Cardiac septum (tissue), 1 donor: ENCODE measurements around the gene CHD8. TPM values are rescaled to one million over a fixed set of nuclear protein-coding genes. Genes with fewer than 3 reads are reported as not detected.

Experiments
- DNase-seq: peaks from one replicate; pipeline ENCODE4 v3.0.0-alpha.2; 2020; ENCODE audit warnings: low spot score
- intact Hi-C: fragments of 100-400 bp; cut with DNase I; formaldehyde crosslinking; loops from one replicate; pipeline ENCODE4 v1.14.0; 2022
- total RNA-seq: library from RNA; stranded (reverse); fragmentation: NEBNext Ultra II Directional; extraction: Animal tissue kit (Norgen Biotek cat#: 25700); gene quantifications from one replicate; pipeline ENCODE4 v1.2.1, GENCODE V29; 2021
- donor health status: DM: no; HTN: no; CAD: no.

Gene CHD8
- total RNA-seq, 1 donor from 2014 or later, result 38.3 TPM

DNA sequence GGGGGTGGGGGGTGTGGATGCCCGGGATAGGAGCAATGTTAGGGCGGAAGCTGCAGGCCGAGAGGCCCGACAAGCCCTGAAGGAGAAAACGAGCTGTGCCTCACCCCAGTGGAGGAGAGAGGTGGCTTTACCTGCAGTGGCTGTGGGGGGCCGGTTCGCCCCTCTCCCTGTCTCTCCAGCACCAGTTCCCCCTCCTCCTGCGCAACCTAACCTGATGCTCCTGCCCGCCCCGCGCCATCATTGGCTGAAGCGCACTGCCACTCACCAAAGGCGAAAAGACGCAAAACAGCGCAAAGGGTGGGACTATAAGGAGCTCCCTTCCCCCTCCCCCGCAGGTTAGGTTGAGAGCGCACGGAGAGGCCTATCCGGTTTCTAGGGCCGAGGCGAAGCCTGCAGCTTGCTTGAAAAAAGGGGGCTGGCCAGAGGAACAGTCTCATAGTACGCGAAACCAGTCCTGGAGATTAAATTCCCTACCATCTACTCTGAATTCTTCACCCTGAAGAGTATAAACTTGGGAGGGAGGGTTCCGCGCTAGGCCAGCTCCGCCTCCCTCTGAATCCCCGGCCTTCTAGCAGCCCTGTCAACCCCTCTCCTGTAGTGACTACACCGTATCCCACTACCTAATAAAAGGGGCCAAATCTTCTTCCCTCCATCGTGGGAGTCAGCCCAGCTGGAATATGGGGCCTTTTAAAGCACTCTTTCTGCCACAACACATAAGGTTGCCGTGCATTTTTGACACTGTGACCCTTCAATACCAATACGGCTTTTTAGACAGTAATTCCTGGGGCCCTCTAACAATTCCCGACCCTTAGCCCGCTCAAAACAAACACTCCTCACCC, 18.6 kb downstream of the CHD8 start:
- intact Hi-C loops, result loop anchor here (1.0 kb wide), 1 partner anchor 19 kb away; the partner anchor contains the start of gene CHD8
- DNase-seq, result peak; percentile 100

DNA sequence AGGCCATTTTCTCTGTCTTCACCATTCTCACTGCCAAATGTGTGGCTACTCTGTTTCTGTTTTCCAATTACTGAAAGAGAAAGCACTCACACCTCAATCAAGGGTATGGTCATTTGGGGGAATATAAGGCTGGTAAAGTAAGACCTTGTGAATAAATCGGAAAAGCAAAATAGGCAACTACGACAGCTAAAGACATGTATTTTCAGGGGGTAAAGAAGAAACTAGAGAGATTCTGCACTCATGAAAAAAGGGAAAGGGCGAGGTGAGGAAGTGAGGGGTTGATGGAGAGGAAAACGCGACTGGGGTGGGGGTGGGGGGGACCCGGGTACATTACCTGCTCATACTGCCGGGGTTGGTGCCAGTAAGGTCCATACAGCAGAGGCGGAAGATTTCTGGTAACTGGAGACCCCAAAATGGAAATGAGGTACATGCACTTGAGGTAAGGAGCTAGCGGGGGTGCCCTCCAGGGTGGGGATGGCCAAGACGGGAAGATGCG, 19.3 kb downstream of the CHD8 start:
- intact Hi-C loops, result loop anchor here (1.0 kb wide), 1 partner anchor 20 kb away; the partner anchor contains the start of gene CHD8
- no peak for DNase-seq

DNA sequence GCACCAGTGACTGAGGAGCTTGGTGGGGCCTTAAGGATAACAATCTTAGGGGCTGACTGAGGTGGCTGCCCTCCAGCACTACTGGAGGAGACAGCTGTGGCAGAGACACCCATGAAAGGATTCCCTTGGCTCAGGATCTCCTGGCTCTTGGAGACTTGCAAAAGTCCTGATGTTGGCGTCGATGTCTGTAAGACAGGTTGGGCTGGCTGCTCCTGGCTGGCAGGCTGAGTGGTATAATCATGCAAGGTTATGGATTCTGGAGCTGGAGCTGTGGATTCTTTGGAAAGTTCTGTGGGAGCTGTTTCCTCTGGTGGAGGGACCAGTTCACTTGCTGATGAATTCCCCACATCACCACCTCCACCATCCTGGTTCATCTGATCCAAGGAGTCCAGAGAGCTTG, 24.8 kb downstream of the CHD8 start:
- DNase-seq, result no peak
- intact Hi-C loops, result no loop called here

DNA sequence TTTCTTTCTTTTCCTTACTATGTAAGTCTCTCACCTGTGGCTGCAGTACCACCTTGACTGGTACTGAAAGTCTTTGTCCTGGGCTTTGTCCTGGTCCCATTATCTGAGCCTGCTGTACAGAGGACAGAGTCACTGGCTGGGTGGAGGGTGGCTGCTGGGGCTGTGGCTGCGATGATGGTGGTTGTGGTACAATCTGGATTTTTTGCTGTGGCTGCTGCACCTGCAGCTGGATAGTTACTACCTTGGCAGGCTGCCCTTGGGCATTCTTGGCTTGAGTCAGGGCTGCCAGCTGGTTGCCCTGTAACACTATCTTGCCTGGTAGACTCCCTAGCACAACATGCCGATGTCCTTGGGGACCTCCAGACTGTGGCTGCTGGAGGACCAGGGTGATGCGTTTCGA, 27.0 kb downstream of the CHD8 start:
- intact Hi-C loops, result no loop called here
- DNase-seq, result no peak

DNA sequence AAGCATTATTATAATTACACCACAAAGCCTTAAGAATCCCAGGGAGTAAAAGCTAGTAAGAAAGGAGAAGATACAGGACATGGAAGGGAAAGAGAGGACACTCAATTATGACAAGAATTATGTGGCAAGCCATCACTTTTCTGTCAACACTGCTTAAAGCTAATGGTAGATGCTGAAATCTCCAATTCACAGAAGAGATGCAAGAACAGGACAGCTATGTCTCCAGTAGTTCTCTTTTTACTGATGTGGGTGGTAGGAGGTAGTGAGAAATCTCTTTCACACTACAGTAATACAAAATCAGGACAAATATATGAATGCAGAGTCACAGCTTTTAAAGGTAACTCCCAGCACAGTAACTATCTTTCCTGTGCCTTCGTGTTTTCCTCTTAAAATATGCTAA, 29.2 kb downstream of the CHD8 start:
- intact Hi-C loops, result no loop called here
- DNase-seq, result no peak

DNA sequence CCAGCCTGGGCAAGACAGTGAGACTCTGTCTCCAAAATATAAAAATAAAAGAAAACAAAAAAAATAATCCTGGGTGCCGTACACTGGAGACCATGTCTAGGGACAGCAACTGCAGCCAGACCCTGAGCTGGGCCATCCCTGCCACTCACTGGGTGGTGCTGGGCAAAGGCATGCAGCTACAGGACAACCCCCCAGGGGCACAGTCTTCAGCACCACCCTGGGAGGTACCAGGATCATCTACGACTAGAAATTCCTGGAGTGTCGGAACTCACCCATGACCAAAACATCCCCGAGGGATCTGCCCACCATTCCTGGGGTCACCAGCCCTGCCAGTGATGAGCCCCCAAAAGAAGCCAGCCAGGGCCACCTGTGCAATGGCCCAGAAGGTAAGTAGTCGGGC, 36.4 kb downstream of the CHD8 start:
- intact Hi-C loops, result no loop called here
- no peak for DNase-seq

DNA sequence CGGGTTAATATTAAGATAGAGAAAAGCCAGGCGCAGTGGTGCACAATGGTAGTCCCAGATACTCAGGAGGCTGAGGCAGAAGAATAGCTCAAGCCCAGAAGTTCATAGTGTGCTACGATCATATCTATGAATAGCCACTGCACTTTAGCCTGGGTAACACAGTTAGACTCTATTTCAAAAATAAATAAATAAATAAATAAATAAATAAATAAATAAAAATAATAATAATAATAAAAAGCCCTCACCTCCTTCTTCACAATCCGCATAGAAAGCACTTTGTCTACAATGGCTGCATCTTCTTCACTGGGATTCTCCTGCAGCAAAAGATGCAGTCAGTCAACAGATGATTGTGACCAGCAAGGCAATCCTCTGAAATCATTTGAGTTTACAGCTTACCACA, 40.6 kb downstream of the CHD8 start:
- no peak for DNase-seq
- intact Hi-C loops, result no loop called here

DNA sequence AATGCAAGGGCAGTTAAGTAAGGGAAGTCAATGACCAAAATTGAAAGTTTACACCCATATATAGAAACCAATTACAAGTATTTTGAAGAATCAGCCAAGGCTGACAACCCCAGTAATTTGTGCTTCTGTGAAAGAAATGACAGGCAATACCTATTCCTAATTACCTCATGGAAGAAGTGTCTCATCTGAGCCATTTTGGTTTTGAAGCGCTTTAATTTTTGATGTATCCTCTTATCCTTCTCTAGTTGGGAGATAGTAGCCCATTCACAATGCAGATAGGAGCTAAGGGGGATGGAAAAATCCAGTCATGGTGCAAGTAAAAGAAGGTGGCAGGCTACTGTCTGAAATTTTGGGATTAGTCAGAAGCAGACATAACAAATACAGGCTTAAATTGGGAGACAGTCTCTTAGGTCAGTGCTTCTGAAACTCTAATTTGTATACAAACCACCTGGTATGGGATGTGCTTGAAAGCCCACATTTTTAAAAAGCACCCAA, 41.7 kb downstream of the CHD8 start:
- intact Hi-C loops, result no loop called here
- DNase-seq, result no peak

DNA sequence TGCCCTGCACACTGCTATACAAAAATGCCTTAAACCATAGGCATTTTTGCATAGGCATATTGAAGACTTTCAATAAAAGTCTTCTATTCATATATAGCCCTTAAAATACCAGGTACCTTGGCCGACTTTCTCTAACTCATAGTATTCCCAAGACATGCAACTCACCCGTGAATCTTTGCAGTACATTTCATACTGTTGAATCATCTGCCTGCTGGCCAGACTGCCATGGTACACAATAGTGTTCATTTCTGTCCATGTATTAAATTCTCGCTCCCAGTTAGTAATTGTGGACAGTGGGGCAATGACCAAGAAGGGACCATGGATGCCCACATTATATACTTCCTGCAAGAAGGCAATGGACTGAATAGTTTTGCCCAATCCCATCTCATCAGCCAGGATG, 47.8 kb downstream of the CHD8 start:
- intact Hi-C loops, result no loop called here
- no peak for DNase-seq

DNA sequence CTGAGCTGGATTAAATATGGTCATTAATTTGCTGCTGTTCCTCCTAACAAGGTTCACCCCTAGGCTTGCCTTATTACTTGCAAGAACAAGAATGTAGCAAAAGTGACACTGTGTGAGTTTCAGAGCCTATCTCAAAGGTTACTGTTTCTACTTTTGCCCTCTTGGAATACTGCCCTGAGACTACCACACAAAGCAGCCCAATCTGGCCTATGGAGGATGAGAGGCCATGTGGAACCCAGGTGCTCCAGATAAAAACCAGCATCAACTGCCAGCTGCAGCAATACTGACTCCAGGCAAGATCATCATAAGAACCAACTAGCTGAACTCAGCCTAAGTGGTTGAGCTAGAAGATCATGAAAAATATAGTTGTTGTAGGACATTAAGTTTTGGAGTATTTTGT, 49.7 kb downstream of the CHD8 start:
- no peak for DNase-seq
- intact Hi-C loops, result no loop called here

DNA sequence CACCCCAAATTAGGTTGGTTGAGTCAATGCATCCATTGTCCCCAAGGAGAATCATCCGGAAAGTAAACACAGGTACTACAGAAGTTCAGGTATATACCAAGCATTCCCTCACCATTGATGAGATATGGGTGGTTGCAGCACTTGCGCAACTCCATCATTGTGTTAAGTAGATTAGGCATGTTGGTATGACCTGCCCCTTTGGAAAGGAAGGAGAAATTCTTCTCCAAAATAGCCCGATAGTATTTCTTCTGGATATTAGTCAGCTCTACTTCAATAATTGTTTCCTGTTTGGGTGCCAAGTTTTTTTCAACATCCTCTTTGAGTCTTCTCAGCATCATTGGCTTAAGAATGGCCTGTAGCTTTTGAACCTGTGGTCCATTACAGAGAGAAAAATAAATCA, 50.8 kb downstream of the CHD8 start:
- intact Hi-C loops, result no loop called here
- no peak for DNase-seq

DNA sequence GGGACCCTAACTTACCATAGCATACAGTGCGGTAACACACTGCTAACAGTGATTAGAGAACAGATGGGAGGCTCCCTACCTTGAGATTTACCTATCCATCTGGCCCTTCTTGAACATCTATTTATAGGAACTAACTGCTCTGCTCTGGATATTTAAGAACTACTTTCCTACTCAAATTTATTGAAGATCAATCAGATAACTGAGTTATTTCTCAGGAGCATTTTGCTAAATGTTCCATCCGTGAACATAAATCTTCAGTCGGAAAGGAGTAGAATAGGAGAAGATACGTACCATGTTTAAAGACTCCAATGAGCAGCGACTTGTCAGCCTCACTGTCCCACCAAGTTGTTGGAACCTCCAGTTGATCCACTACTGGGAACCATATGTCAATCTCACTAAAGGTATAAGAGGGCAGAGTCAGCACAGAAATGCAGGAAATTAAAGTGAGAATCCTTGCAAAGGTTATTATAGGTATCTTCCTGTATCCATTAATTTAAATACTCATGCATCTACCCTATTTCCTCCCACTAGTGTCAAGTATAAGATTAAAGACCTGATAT, 56.5 kb downstream of the CHD8 start:
- DNase-seq, result no peak
- intact Hi-C loops, result no loop called here

DNA sequence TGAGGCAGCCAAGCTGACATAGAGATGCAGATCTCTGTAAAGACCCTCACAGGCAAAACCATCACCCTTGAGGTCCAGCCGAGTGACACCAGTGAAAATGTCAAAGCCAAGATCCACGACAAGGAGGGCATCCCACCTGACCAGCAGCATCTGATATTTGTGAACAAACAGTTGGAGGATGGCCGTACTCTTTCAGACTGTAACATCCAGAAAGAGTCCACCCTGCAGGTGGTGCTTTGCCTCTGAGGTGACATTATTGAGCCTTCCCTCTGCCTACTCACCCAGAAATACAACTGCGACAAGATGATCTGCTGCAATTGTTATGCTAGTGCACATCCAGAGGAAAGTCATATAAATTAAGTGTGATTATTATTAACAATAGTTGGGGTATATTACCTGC, 57.0 kb downstream of the CHD8 start:
- no peak for DNase-seq
- intact Hi-C loops, result no loop called here

DNA sequence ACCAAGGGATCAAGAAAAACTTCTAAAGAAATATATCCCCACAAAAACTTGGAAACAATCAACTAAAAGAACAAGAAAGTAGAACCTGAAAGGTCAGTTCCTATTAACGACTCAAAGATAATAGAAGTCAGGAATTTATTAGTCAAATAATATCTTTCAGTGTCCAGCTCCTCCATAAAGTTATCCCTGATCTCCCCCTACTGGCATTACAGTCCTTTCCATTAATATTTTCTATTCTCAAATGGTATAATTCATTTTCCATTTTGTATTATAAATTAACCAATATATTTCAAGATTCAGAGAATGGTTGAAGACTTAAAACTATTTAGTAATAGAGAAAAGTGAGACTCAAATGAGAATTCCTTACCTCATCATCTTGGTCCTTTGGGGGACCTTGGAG, 60.5 kb downstream of the CHD8 start:
- intact Hi-C loops, result no loop called here
- no peak for DNase-seq

DNA sequence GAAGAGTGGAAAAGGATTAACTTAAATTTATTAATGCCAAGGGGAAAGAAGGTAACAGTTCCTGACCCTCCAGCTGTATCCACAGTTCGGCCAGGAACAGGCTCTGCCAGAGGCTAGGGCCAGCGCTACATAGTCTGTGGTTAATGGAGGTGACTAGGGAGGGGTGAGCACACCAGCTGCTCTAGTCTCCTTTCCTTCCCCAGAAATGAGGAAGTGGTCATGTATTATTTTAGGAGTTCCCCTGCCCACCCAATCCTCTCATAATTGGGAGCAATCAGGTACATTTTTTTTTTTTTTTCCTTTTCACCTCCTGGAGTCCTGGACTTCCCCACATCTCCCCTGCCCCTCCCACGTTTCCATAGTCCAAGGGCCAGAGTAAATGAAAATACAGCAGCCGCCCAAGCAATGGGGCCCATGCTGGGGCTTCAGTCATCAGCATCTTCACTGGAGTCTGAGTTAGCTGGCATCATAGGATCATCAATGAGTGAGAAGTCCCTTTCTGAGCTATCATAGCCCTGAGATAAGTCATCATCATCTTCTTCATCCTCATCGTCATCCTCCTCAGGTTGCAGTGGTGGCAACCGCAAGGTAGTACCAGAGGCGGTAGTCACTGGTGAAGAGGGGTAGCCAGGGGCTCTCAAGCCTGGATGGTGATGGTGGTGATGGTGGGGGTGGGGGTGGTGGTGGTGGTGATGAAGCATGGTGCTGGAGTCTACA, 70.6 kb downstream of the CHD8 start:
- intact Hi-C loops, result loop anchor here (2.0 kb wide), 1 partner anchor 71 kb away; the partner anchor contains the start of gene CHD8
- no peak for DNase-seq

DNA sequence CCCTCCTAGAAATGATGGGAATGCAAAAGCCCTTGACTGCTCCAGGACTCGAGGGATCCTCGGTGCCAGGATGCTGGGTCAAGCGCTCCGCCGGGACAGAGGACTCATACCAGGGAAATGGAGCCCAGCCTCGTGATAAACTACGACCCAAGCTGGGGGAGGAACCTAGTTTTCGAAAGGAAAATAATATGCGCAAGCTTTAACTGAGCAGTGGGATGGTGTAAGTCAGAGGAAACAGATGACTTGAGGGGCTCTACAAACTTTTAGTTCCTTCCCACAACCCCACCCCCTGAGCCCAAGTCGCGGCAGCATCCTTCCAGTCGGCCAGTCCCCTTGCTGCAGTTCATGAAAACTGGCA, 71.5 kb downstream of the CHD8 start:
- intact Hi-C loops, result loop anchor here (2.0 to 5.0 kb wide), 3 partner anchors 72 to 152 kb away; partner anchors contain the start of genes CHD8 and HNRNPC

DNA sequence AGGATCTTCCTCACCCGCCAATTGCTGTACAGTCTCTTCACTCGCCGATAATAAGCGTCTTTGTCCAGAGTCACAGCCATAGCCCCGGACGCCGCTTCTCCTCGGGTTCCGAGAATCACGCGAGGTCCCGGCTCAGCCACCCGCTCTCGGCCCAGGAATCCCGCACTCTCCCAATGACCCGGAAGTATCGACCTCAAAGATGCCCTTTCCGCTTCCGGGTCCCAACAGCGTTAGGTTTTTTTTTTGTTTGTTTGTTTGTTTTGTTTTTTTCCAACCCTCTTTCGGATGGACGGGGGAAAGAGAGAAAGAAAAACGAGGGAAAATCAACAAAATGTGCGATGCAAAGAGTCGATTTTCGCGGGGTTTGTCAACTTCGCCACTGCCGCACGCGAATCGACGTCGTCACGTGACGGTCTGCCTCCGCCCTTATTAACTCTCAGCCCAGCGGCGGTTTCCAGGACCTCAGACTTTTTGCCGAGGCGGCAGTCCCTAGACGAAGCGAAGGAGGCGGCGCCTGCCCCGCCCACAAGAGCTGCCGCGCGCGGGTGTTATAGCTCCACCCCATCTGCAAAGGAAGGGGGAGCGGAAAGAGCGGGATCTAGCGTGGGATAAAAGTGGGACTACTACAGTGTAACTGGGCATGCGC, 72.0 kb downstream of the CHD8 start, which contains the start of gene SUPT16H:
TSS of gene SUPT16H (minus strand) at position 172 of the 646 bp plus-strand sequence. CDS start at position 80, 92 bp downstream.
- intact Hi-C loops, result loop anchor here (2.0 to 5.0 kb wide), 3 partner anchors 73 to 152 kb away; partner anchors contain the start of genes CHD8 and HNRNPC
- DNase-seq, result peak; percentile 98

More for the DNA sequence above, 71.5 kb downstream of the CHD8 start:
- no peak for DNase-seq

DNA sequence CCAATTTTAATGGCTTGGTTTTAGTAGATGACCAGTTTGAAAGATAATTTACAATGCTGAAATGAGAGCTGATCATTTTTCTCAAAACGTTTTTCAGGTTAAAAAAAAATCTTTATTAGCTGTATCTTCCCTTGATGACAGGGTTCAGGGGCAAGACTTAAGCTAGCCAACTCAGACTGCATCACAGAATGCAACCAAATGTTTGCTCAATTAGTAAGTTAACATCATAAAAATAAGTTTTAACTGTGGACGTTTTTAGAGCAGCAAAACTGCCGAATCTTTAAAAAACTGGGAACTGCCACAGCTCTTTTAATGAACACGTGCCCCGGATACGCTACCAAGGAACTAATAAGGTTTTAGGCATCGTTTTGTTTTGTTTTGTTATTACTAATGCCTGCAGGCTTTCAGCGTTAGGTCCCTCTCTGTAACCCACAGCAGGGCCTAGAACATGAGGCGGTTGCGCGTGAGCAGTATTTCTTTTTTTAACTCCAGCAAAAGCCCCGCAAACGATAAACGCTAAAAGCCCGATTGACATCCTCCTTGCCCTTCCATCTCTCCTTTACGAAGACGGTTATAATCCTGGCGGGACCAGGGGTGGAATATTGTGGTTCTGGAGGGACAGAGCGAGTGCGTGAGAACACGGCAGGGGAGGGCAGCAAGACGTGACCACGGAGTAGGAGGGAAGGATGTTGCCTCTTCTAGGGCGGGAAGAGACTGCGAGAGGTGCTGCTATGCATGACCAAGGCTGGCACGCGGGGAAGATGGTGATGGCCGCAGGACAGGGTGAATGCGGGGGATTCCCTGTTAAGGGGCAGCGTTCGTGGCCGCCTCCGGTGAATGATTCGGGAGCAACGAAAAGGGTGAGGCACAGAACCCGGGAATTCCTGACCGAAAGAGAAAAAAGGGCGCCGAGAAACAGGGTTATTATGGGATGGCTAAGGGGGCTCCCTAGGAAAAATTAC, 72.8 kb downstream of the CHD8 start:
- intact Hi-C loops, result loop anchor here (5.0 kb wide), 2 partner anchors 116 to 151 kb away; partner anchors contain the start of gene HNRNPC
- no peak for DNase-seq
